ENCODE data around the gene SLC38A5. TPM values are rescaled to one million over a fixed set of nuclear protein-coding genes. Genes with fewer than 3 reads are reported as not detected.

SLC38A5 gene
- total and polyA plus RNA-seq, 9 of the 15 experiments (the other 6 are each of a cell fraction or from before 2014, with no cell fraction given), result 9.3 to 228 (median 142) TPM

- TF ChIP-seq, protein P1, sequence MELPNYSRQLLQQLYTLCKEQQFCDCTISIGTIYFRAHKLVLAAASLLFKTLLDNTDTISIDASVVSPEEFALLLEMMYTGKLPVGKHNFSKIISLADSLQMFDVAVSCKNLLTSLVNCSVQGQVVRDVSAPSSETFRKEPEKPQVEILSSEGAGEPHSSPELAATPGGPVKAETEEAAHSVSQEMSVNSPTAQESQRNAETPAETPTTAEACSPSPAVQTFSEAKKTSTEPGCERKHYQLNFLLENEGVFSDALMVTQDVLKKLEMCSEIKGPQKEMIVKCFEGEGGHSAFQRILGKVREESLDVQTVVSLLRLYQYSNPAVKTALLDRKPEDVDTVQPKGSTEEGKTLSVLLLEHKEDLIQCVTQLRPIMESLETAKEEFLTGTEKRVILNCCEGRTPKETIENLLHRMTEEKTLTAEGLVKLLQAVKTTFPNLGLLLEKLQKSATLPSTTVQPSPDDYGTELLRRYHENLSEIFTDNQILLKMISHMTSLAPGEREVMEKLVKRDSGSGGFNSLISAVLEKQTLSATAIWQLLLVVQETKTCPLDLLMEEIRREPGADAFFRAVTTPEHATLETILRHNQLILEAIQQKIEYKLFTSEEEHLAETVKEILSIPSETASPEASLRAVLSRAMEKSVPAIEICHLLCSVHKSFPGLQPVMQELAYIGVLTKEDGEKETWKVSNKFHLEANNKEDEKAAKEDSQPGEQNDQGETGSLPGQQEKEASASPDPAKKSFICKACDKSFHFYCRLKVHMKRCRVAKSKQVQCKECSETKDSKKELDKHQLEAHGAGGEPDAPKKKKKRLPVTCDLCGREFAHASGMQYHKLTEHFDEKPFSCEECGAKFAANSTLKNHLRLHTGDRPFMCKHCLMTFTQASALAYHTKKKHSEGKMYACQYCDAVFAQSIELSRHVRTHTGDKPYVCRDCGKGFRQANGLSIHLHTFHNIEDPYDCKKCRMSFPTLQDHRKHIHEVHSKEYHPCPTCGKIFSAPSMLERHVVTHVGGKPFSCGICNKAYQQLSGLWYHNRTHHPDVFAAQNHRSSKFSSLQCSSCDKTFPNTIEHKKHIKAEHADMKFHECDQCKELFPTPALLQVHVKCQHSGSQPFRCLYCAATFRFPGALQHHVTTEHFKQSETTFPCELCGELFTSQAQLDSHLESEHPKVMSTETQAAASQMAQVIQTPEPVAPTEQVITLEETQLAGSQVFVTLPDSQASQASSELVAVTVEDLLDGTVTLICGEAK (IDR thresholded peaks at IDR 0.05), result peak; percentile 72
- TF ChIP-seq, protein P1 (CRISPR knock-in tag; IDR thresholded peaks at IDR 0.05), result no peak
- TF ChIP-seq HDAC1 (IDR thresholded peaks at IDR 0.05) (peak in 1 of 2 experiments; percentile 48; a peak in 1 of 4 replicates), ELF2 (CRISPR knock-in tag; IDR thresholded peaks at IDR 0.05) (no peak), MCM3 (IDR thresholded peaks at IDR 0.05) (no peak), EWSR1 (IDR thresholded peaks at IDR 0.05; ENCODE audit: borderline replicate concordance, low read depth, partially characterized antibody) (no peak), JUN (IDR thresholded peaks at IDR 0.05; ENCODE audit: borderline replicate concordance, low read depth, low read length) (no peak), JUN (CRISPR knock-in tag; IDR thresholded peaks at IDR 0.05; ENCODE audit: borderline replicate concordance) (no peak), TEAD2 (tag; IDR thresholded peaks at IDR 0.05) (no peak), SAFB2 (IDR thresholded peaks at IDR 0.05; ENCODE audit: borderline replicate concordance, low read depth, low read length, severe bottlenecking) (no peak), ADNP (tag; IDR thresholded peaks at IDR 0.05) (no peak), NR4A1 (CRISPR knock-in tag; IDR thresholded peaks at IDR 0.05) (no peak), NR4A1 (tag; IDR thresholded peaks at IDR 0.05) (no peak), ZNF76 (CRISPR knock-in tag; IDR thresholded peaks at IDR 0.05; ENCODE audit: borderline replicate concordance) (no peak)
- TF ChIP-seq, protein P2, sequence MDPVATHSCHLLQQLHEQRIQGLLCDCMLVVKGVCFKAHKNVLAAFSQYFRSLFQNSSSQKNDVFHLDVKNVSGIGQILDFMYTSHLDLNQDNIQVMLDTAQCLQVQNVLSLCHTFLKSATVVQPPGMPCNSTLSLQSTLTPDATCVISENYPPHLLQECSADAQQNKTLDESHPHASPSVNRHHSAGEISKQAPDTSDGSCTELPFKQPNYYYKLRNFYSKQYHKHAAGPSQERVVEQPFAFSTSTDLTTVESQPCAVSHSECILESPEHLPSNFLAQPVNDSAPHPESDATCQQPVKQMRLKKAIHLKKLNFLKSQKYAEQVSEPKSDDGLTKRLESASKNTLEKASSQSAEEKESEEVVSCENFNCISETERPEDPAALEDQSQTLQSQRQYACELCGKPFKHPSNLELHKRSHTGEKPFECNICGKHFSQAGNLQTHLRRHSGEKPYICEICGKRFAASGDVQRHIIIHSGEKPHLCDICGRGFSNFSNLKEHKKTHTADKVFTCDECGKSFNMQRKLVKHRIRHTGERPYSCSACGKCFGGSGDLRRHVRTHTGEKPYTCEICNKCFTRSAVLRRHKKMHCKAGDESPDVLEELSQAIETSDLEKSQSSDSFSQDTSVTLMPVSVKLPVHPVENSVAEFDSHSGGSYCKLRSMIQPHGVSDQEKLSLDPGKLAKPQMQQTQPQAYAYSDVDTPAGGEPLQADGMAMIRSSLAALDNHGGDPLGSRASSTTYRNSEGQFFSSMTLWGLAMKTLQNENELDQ (CRISPR knock-in tag; IDR thresholded peaks at IDR 0.05; ENCODE audit: borderline replicate concordance), result no peak
Measured at GRCh38 chrX:48508400-48509244, 38.6 kb upstream of the SLC38A5 start, which contains the start of gene PORCN (continued).

Data from K562 (cell line).